HepG2 (cell line): ENCODE results near the gene PFKM. TPM values are rescaled to one million over a fixed set of nuclear protein-coding genes. Genes with fewer than 3 reads are reported as not detected.

ENCODE experiments used
- ATF1 ChIP-seq: IDR thresholded peaks from 2 replicates; pipeline ENCODE4 v1.6.1; 2016; ENCODE audit warnings: mild to moderate bottlenecking, control low read depth
- FOXK2 ChIP-seq: fragments of 450-650 bp; IDR thresholded peaks from 2 replicates; pipeline ENCODE4 v1.6.1; 2016
- GZF1 ChIP-seq: sonication (generic); formaldehyde crosslinking; IDR thresholded peaks from 2 replicates; pipeline ENCODE4 v1.5.1; 2020; ENCODE audit warnings: mild to moderate bottlenecking, missing genetic modification reagents
- HOXA3 ChIP-seq: sonication (generic); formaldehyde crosslinking; IDR thresholded peaks from 2 replicates; pipeline ENCODE4 v1.5.0; 2020; ENCODE audit warnings: missing genetic modification reagents
- KAT7 ChIP-seq: IDR thresholded peaks from 2 replicates; pipeline ENCODE4 v1.6.1; 2018; ENCODE audit warnings: borderline replicate concordance, missing compliant biosample characterization
- MIER3 ChIP-seq: IDR thresholded peaks from 2 replicates; pipeline ENCODE4 v1.6.1; 2016; ENCODE audit warnings: missing compliant biosample characterization, borderline replicate concordance
- NFAT5 ChIP-seq: sonication (generic); formaldehyde crosslinking; IDR thresholded peaks from 2 replicates; pipeline ENCODE4 v1.4.0; 2020; ENCODE audit warnings: missing genetic modification reagents
- NR0B2 ChIP-seq: sonication (generic); formaldehyde crosslinking; IDR thresholded peaks from 2 replicates; pipeline ENCODE4 v1.4.0; 2020; ENCODE audit warnings: mild to moderate bottlenecking, missing genetic modification reagents
- PHF21A ChIP-seq: sonication (generic); formaldehyde crosslinking; IDR thresholded peaks from 2 replicates; pipeline ENCODE4 v1.5.0; 2020; ENCODE audit warnings: mild to moderate bottlenecking, missing genetic modification reagents
- PRDM10 ChIP-seq: sonication (generic); formaldehyde crosslinking; IDR thresholded peaks from 2 replicates; pipeline ENCODE4 v1.4.0; 2020; ENCODE audit warnings: low read depth, missing genetic modification reagents
- REXO4 ChIP-seq: sonication (generic); formaldehyde crosslinking; IDR thresholded peaks from 2 replicates; pipeline ENCODE4 v1.8.0; 2022; ENCODE audit warnings: missing genetic modification reagents, mild to moderate bottlenecking, borderline replicate concordance
- TCF12 ChIP-seq, 2 experiments: fragments of 450-650 bp in 1 of 2; sonication (generic) in 1 of 2; formaldehyde crosslinking in 1 of 2; IDR thresholded peaks; 2 replicates each; pipeline versions ENCODE4 v1.6.1 to v1.8.0; 2017 to 2022; ENCODE audit warnings: antibody characterized with exemption in 1 of 2, mild to moderate bottlenecking in 1 of 2, missing genetic modification reagents in 1 of 2, moderate library complexity in 1 of 2
- ZFX ChIP-seq: sonication (generic); formaldehyde crosslinking; IDR thresholded peaks from 2 replicates; pipeline ENCODE4 v1.4.0; 2020; ENCODE audit warnings: mild to moderate bottlenecking, low read depth, missing genetic modification reagents, moderate library complexity
- ZNF576 ChIP-seq: sonication (generic); formaldehyde crosslinking; IDR thresholded peaks from 2 replicates; pipeline ENCODE4 v1.4.0; 2020; ENCODE audit warnings: mild to moderate bottlenecking, missing genetic modification reagents
- ZNF639 ChIP-seq: conservative IDR thresholded peaks from 2 replicates; pipeline ENCODE4 v1.6.1; 2018; ENCODE audit warnings: missing genetic modification reagents
- polyA plus RNA-seq, 8 experiments: library from polyadenylated mRNA; depleted of rRNA in 3 of 8; stranded (reverse) in 7 of 8; unstranded in 1 of 8; fragments of >200 nt; fragmentation: Illumina TruSeq in 4 of 8; extraction: Trizol in 4 of 8; gene quantifications; 2 replicates each; pipeline versions ENCODE4 v1.2.1 to v1.2.3, GENCODE V29; 2011 to 2016; ENCODE audit warnings: low read depth in 4 of 8, missing spikeins in 1 of 8, mixed read lengths in 1 of 8; ENCODE audit not compliant: insufficient read depth in 1 of 8
- total RNA-seq, 5 experiments: library from RNA; depleted of rRNA; stranded (reverse); fragments of >200 nt; fragmentation: Illumina TruSeq; extraction: Trizol; gene quantifications; 2 replicates each; pipeline ENCODE4 v1.2.3, GENCODE V29; 2016; ENCODE audit warnings: low read depth in 1 of 5

PFKM gene
- total and polyA plus RNA-seq, 2 of the 13 experiments (the other 11 are each of a cell fraction or from before 2014, with no cell fraction given), result 1.9 to 2.4 TPM

DNA sequence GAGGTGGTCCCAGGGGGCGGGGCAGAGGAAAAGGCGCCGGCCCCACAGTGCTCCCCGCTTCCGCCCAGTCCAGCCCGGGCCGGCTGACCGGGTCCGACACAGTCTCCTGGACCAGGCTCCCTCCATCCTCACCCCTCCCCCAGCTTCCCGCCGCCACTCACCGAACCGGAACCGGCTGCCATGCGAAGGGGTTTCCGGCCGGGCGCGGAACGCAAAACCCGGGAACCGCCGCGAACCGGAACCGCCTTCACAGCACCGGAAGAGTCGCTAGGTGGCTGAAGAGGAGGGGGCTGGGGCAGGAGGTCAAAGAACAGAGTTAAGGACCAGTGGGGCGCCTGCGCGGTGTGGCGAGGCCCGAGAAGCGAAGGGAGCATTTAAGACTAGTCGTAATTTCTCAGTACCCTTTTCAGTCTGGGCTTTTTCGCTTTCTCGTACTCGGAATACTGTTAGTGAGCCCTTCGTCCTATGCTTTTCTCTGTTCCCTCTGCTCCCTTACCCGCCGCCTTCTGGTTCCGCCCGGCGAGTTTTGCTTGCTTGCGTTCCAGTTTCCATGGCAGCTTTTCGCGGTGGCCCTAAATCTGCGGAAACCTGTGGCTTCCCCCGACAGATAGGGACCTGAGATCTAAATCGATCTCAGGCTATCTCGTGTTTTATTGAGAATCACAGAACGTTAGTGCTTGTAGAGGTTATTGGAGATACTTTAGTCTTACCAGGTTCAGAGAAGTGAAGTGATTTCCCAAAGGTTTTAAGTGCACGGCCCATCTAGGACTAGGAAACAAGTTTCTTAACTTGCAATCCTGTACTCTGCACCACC lies 13.1 kb upstream of the PFKM start, which contains the start of gene SENP1 (continued):
- TF ChIP-seq TCF12 (IDR thresholded peaks at IDR 0.05) (no peak), TCF12 (CRISPR knock-in tag; IDR thresholded peaks at IDR 0.05) (peak; percentile 89), ATF1 (CRISPR knock-in tag) (no peak), GZF1 (CRISPR knock-in tag) (peak; percentile 65; the same call in 1 of the 2 replicates), PHF21A (peak; percentile 86), NFAT5 (no peak), REXO4 (no peak), HOXA3 (CRISPR knock-in tag) (peak; percentile 80), ZFX (CRISPR knock-in tag) (peak; percentile 54), PRDM10 (CRISPR knock-in tag) (peak; percentile 39; the same call in 1 of the 2 replicates), MIER3 (CRISPR knock-in tag) (peak; percentile 24; the same call in 1 of the 2 replicates), NR0B2 (CRISPR knock-in tag) (peak; percentile 48; the same call in 1 of the 2 replicates), ZNF576 (CRISPR knock-in tag) (peak; percentile 42; the same call in 1 of the 2 replicates), FOXK2 (no peak), ZNF639 (CRISPR knock-in tag) (peak; percentile 99), KAT7 (CRISPR knock-in tag) (0 out of 2 replicates have a peak, but pooled peaks have one; percentile 84)
